ENCODE results near the gene CCDC183.
"Not testable (repeated sequence)": the region's sequence is repeated elsewhere in the genome, so short reads cannot be mapped to it uniquely, and the experiment has no call there.

The CCDC183 gene

DNA sequence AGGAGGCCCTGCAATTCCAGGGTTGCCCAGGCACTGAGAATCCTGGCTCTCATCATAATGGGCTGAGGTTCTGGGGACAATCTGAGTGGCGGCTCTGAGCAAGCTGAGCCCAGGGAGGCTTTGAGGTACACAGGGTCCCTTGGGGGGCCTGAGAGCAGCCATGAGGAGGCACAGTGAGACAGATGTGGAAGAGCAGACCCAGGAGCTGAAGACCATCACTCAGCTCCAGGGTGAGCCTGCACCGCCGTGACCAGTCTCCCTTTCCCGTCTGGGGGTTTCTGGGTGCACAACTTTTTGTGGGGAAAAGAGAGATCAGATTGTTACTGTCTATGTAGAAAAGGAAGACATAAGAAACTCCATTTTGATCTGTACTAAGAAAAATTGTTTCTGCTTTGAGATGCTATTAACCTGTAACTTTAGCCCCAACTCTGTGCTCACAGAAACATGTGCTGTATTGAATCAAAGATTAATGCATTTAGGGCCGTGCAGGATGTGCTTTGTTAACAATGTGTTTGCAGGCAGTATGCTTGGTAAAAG lies at the start of gene CCDC183:
Gene CCDC183, plus strand, starts transcription at position 101 of the 537 bp plus-strand sequence. Its CDS starts 60 bp downstream, at position 161.
- no peak for DNase-seq

DNA sequence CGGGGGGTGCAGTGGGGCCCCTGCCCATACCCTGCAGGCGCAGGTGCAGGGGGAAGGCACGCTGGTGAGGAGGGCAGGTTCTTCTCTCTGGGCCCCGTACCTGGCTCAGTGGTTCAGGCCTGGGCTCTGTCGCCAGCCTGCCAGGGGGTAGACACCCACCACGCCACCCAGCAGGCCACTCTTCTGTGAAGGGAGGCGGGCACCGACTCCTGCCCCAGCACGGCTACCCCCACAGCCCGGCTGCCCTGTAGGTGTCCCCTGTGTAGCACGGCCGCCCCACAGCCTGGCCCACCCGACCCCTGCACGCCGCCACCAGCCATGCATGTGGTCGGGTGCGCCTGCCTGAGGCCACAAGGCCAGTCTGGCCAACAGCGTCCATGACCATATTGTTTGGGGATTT lies 49.5 kb upstream of the CCDC183 start:
- no peak for DNase-seq

DNA sequence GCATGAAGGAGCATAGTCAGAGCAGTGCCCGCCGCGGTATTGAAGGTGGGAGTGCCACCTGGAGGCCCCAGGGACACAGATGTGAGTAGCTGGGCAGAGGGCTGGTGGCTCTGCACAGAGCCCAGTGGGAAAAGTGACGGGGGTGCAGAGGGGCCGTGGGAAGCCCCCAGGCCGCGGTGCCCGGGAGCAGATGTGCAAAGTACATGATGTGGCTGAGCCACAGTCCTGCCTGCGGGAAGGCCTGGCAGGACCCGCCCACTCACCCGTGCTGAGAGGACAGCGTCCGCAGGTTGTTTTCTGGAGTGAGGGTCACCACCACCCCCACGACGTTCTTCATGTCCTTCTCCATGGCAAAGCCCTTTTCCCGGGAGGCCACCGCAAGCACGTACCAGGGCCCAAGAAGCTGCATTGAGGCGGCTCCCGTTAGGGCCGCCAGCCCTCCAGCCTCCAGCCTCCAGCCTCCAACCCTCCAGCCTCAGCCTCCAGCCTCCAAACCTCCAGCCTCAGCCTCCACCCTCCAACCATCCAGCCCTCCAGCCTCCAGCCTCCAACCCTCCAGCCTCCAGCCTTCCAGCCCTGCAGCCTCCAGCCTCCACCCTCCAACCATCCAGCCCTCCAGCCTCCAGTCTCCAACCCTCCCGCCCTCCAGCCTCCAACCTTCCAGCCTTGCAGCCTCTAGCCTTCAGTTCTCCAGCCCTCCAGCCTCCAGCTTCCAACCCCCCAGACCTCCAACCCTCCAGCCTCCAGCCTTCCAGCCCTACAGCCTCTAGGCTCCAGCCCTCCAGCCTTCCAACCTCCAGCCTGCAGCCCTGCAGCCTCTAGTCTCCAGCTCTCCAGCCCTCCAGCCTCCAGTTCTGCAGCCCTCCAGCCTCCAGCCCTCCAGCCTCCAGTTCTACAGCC lies 48.7 kb upstream of the CCDC183 start:
- no peak for DNase-seq

DNA sequence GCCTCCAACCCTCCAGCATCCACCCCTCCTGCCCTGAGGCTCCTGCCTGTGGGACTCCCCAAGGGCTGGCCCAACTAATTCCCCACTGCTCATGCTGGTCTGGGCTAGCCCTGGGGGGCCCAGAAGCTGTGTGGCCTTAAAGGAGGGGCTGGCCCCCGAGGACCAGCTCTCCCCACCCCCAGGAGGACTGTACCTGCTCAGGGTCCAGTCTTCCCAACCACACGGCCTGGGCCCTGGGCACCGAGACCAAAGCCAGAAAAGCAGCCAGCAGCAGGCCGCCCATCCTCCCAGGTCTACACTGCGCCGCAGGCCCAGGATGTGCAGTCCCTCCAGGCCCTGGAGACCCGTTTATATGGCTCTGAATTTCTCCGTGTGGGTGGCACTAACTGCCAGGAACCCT lies 47.9 kb upstream of the CCDC183 start, which contains the start of gene LCN6:
Gene LCN6, minus strand, starts transcription at position 325 of the 400 bp plus-strand sequence. Its CDS starts 42 bp downstream, at position 283.
- no peak for DNase-seq

DNA sequence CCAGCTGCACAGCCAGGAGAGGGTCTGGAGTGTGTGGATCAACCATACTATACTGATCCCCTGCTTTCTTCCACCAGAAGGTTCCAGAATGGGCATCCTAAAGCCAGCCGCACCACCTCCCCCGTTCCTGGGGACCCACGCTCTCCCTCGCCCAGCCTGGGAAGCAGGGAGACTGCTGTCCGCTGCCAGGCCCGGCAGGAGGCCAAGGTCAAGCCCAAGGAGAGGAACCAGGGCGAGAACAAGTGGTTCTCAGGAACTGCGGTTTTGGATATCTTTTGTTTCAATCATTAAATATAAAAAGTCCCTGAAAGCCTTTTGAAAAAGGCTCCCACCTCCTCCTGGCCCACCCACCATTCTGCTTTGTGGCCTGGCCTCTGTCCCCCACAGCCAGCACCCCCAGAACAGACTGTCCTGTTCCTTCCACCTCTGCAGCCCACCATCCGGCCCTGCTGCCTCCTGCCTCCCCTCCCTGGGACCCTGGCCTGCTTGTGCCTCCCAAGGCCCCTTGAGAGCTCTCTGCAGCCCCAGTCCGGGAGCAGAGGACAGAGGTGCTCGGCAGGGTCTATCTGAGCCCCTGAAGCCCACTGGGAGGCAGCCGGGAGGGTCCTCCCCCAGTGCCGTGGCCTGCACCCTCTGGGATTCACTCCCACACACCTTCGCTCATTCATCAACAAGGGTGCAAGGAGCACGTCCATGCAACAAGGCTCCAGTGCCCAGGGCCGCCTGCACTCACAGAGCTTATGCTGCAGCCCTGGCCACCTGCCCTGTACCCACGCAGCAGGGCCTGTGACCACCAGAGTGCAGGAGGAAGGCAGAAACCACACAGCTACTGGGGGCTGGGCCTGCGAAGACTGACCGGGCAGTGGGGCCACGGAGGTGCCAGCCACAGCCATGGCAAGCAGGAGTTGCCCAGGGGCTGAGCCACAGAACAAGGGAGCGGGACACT lies 47.2 kb upstream of the CCDC183 start:
- DNase-seq, result no peak

DNA sequence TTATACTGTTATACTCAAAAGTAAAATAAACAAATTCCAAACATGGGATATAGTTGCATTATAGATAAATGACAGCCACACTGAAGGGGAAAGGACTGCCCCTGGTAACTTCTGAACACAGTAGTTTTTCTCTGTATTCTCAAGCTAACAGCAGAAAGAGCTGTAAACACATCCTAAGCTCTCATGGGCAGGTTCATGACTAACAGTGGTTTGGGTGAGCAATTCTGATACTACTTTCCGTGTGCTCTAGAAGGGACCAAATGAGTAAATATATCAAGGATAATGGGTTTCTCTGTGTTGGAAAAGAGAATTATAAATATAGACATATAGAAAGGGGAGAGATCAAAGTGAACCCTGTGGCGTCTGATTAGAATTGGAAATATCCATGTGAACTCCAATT lies 45.6 kb upstream of the CCDC183 start:
- DNase-seq, result no peak

DNA sequence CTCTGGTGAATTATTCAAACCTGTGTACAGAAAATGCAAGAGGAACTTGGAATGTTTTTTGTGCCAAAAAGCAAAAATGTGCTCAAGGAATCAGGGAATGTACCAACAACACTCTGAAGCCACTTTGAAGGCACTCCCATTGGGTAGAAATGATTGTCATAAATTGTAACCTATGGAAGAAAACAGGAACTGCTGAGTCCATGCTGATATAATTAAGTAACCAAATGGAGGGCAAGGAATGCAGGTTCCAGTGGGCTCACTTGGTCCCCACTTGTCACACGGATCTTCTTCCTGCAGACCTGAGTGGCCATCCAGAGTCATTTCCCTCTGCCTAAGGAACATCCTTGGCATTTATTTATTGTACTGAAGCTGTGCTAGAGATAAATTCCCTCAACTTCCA lies 44.9 kb upstream of the CCDC183 start:
- no peak for DNase-seq

DNA sequence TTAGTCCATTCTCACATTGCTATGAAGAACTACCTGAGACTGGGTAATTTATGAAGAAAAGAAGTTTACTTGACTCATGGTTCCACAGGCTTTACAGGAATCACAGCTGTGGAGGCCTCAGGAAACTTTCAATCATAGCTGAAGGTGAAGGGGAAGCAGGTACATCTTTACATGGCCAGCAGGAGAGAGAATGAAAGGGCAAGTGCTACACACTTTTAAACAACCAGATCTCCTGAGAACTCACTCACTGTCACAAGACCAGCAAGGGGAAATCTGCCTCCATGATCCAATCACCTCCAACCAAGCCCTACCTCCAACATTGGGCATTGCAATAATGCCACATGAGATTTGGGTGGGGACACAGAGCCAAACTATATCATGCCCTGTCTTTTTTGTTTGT lies 44.3 kb upstream of the CCDC183 start:
- no peak for DNase-seq

DNA sequence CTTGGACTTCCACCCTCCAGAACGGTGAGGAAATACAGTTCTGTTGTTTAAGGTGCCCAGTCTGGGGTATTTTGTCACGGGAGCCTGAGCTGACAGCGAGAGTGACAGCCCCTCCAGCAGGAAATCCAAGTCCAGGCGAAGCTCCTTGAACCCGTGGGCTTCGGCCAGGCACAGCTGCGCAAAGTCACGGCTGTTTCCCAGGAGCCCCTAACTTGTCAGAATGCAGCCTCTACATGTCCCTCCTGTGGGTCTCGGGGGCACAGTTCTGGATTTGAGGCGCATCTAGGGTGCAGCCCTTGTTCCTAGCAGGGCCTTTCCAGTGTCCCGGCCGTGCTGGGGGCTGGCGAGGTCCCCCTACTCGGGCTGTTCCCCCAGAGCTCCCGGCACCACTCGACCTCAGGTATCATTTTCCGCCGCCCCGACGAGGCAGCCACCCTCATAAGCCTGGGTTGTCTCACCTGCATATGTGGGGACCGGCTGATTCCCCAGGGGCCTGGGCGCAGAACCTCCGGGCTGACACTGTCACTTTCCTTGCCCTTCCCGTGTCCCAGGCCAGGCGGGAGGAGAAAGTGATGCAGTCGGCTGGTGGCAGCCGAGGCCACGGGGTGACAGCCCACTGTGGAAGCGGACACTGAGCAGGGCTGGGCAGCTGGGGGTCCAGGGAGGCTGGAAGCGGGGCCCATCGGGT lies 42.6 kb upstream of the CCDC183 start:
- no peak for DNase-seq

DNA sequence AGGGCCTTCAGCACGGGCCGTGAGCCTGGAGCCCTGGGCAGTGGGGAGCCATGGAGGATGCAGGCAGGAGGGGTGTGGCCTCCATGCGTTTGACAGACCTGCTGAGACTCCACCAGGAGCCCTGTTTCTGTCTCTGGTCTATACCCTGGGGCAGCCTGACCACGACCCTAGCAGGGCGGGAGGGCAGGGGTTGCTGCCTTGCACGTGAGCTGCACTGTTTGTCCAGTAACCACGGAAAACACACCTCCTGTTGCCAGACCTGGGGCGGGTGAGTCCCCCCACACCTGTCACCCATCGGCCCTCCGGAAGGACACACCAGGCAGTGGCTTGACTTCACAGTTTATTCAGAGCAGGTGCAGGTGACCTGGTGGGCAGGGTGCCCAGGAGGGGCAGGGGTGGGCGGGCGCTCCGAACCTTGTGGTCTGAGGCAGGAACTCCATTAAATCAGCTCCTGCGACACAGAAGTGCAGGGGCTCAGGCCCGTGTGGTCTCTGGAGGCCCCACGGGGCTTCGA lies 42.0 kb upstream of the CCDC183 start:
- no peak for DNase-seq

DNA sequence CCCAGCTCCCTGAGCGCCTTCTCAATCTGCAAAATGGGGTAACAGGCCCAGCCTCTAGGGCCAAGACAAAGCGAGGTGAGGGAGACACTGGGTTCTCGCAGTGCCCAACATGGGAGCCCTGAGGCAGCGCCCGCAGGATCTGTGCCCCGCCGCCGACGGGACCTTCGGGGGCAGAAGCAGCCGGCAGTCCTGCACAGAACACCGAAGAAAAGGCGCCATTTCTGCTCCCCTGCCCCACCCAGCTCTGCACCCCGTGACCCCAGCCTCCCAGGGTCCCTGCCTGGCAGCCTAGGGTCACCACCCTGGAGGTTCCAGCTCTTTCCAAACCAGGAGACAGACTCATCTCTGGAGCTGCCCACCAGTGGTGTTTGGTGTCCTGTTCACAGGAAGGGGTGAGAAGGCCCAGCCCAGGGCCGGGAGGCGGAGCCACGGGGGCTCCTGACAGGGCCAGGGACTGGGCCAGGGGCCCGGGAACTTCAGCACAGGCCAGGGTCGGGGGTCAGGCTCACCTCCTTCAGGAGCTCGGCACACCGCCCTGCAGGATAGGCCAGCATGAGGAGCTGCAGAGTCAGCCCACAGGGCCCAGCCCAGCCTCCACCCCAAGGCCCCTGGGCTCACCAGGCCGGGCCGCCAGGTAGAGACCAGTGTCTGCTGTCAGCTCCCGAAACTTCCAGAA lies 41.4 kb upstream of the CCDC183 start:
- DNase-seq, result no peak

DNA sequence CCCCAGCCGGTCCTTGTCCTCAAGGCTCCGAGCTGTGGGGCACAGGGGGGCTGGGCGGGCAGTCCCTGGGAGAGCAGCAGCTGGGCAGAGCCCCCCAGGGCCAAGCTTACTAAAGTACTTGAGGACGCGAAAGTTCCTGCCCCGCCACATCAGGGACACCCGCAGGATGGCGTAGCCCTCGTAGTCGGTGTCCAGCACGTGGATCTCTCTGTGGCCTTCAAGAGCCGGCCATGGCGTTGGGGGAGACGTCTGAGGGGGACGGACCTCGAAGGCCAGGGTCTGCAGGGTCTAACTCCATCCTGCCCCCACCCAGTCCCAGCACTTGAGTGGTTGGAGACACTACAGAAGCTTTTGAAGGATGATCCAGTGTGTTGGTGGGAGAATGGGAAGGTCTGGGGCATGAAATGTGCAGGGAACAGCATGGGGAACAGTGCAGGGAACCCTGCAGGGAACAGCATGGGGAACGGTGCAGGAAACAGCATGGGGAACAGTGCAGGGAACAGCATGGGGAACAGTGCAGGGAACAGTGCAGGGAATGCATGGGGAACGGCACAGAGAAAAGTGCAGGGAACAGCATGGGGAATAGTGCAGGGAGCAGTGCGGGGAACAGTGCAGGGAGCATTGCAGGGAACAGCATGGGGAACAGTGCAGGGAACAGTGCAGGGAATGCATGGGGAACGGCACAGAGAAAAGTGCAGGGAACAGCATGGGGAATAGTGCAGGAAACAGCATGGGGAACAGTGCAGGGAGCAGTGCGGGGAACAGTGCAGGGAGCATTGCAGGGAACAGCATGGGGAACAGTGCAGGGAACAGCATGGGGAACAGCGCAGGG lies 40.6 kb upstream of the CCDC183 start:
- DNase-seq, result not testable (repeated sequence)

DNA sequence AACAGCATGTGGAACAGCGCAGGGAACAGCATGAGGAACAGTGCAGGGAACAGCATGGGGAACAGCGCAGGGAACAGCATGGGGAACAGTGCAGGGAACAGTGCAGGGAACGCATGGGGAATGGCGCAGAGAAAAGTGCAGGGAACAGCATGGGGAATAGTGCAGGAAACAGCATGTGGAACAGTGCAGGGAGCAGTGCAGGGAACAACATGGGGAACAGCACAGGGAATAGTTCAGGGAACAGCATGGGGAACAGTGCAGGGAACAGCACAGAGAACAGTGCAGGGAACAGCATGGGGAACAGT lies 40.1 kb upstream of the CCDC183 start:
- no peak for DNase-seq

DNA sequence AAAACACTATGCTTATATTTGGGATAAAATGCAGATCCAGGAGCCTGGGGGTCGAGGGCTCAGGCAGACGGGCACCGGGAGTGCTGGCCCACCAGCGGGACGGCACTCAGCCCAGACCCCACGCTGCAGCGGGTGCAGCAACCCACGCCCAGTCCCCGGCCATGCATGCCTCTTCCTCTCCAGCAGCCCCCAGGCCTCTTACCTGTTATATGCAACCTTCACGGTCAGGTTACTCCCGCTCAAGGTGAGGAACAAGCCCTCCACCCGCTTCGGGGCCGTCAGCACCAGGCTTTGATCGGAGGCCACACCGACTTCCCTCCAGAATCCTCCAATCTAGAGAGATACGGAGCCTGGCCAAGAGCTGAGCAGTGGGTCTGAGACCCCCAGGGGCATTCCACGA lies 39.3 kb upstream of the CCDC183 start:
- DNase-seq, result no peak

DNA sequence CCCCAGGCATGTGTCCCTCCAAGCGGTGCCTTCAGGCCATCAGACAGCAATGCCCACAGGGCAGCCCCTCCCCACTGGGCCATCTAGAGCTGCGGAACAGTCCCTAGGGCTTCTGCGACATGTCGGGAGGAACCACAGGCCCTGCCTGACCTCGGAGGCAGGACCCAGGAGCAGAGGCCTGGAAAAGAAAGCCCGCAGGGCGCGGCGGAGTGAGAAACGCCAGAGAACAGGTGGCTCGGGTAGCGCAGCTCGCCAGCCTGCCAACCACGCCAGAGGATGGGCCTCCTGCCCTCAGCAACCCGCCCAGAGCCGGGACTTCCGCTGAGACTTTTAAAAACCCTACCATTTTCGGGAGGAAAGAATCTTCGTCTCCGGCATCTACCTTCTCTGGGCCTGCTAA lies 38.8 kb upstream of the CCDC183 start:
- no peak for DNase-seq

DNA sequence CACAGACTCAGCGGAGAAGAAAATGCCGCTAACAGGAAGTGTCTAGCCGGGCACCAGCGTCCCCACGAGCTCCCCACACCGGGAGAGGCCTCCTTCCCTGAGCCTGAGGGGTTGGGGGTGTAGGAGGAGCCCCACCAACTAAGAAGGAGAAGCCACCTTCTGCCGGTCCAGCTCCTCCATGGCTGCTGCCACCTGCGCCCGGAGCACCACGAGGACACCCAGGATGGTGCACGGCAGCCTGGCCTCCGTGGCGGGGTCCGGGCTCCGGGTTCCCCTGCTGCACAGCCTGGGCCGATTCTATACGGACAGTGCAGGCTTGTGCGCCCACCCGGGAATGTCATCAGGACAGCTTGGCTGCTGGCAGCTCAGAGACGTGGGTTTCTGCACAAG lies 38.4 kb upstream of the CCDC183 start:
- no peak for DNase-seq

DNA sequence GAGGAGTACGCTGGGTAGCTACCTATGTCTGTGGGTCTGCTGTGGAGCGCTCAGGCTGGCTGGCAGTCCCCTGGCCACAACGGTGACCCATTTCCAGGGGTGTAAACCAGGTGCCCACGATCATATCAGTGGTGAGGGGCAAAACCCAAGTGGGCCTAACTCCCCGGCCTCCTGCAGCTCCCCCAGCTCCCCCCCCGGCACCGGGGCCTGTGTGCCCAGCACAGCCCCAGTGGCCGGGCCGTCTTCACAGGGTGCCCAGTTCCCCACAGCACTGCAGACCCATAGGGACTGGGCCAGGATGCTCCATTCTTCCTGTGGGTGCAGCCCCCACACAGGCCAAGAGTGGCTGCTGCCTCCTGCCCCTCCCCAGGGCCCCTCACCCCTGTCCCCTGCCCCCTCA lies 37.1 kb upstream of the CCDC183 start:
- no peak for DNase-seq

DNA sequence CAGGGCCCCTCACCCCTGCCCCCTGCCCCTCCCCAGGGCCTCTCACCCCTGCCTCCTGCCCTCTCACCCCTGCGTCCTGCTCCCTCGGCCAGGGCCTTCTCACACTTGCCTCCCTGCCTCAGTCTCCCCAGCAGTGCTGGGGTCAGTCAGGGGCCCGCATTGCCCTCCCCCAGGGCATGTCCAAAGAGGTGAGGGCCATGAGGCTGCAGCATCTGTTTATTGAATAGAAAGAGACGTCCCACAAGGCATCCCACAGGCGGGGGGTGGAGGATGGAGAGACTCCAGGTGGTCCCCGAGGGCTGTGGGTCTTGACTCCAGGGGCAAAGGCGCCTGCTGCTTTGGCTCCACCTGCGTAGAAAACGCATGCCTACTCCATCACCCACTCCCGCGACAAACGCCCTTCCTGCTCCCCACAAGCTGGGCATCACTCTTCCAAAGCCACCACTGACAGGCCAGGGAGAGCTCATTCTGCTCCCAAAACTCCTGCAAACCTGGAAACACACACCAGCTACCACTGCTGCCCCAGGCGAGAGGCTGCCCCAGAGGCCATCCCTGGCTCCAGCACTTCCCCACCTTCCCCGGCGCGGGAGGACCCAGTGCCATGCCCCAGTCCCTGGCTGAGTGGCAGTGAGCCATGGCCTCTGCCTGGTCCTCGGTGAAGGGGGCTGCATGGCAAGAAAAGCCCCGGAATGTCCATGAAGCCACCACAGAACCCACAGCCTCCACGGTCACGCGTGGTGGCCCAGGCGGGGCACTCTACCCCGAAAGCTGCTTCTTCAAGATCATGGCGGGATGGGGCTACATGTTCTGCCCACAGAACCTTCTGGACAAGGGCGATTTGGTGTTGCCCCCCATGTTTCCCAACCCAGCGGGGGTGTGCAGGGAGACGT lies 36.5 kb upstream of the CCDC183 start:
- DNase-seq, result no peak

DNA sequence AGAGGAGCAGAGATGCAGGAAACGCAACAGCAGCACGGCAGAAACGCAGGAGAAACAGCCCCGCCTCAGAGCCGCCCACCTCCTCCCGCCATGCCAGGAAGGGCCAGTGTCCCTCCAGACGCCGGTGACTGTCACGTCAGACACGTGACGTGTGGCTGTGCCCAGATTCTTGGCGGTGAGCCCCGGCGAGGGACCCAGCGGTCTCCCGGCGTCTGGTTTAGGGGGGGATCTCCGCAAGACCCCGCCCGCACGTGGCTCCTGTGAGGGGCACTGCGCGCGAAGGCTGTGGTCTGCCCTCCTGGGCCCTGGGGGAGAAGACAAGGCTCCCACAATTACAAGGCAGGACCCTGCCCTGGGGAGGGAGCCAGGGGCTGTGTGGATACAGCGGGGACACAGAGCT lies 35.7 kb upstream of the CCDC183 start:
- no peak for DNase-seq
